HEK293 (cell line): ENCODE data around the gene ZCCHC2.
A peak's percentile ranks its signal among the peaks of the same experiment; 100 is the strongest.

Experiments used
- BCL11B ChIP-seq: fragments of 450-650 bp; formaldehyde crosslinking; IDR thresholded peaks from 2 replicates; pipeline ENCODE4 v1.5.1; 2016; ENCODE audit warnings: low read depth, missing biosample characterization, missing genetic modification characterization
- CTCF ChIP-seq: fragments of 450-650 bp; formaldehyde crosslinking; IDR thresholded peaks from 2 replicates; pipeline ENCODE4 v1.5.1; 2016; ENCODE audit warnings: missing biosample characterization, missing genetic modification characterization
- GLIS1 ChIP-seq: fragments of 450-650 bp; formaldehyde crosslinking; IDR thresholded peaks from 2 replicates; pipeline ENCODE4 v1.5.1; 2016; ENCODE audit warnings: missing biosample characterization, missing genetic modification characterization
- HIC1 ChIP-seq: fragments of 450-650 bp; formaldehyde crosslinking; IDR thresholded peaks from 2 replicates; pipeline ENCODE4 v1.5.1; 2016; ENCODE audit warnings: missing biosample characterization, missing genetic modification characterization
- KLF1 ChIP-seq: fragments of 450-650 bp; formaldehyde crosslinking; IDR thresholded peaks from 2 replicates; pipeline ENCODE4 v1.5.1; 2016; ENCODE audit warnings: missing biosample characterization, missing genetic modification characterization
- KLF8 ChIP-seq: fragments of 450-650 bp; formaldehyde crosslinking; IDR thresholded peaks from 2 replicates; pipeline ENCODE4 v1.5.1; 2016; ENCODE audit warnings: missing biosample characterization, missing genetic modification characterization
- MZF1 ChIP-seq: fragments of 450-650 bp; formaldehyde crosslinking; IDR thresholded peaks from 2 replicates; pipeline ENCODE4 v1.5.1; 2017; ENCODE audit warnings: missing biosample characterization, missing genetic modification characterization, borderline replicate concordance
- SCRT1 ChIP-seq: fragments of 450-650 bp; formaldehyde crosslinking; IDR thresholded peaks from 2 replicates; pipeline ENCODE4 v1.5.1; 2016; ENCODE audit warnings: missing biosample characterization, missing genetic modification characterization, borderline replicate concordance
- SCRT2 ChIP-seq: fragments of 450-650 bp; formaldehyde crosslinking; IDR thresholded peaks from 2 replicates; pipeline ENCODE4 v1.5.1; 2016; ENCODE audit warnings: missing biosample characterization, missing genetic modification characterization
- WT1 ChIP-seq: fragments of 450-650 bp; formaldehyde crosslinking; IDR thresholded peaks from 2 replicates; pipeline ENCODE4 v1.5.1; 2016; ENCODE audit warnings: missing biosample characterization, missing genetic modification characterization
- YY2 ChIP-seq: fragments of 450-650 bp; formaldehyde crosslinking; IDR thresholded peaks from 2 replicates; pipeline ENCODE4 v1.5.1; 2016; ENCODE audit warnings: missing biosample characterization, missing genetic modification characterization
- ZBTB10 ChIP-seq: fragments of 450-650 bp; formaldehyde crosslinking; IDR thresholded peaks from 2 replicates; pipeline ENCODE4 v1.5.1; 2016; ENCODE audit warnings: missing biosample characterization, missing genetic modification characterization
- ZBTB48 ChIP-seq: fragments of 450-650 bp; formaldehyde crosslinking; IDR thresholded peaks from 2 replicates; pipeline ENCODE4 v1.5.1; 2016; ENCODE audit warnings: missing biosample characterization, missing genetic modification characterization
- ZBTB7A ChIP-seq: fragments of 450-650 bp; formaldehyde crosslinking; IDR thresholded peaks from 2 replicates; pipeline ENCODE4 v1.5.1; 2016; ENCODE audit warnings: low read depth, missing biosample characterization, missing genetic modification characterization
- ZNF10 ChIP-seq: fragments of 450-650 bp; formaldehyde crosslinking; IDR thresholded peaks from 2 replicates; pipeline ENCODE4 v1.5.1; 2017; ENCODE audit warnings: missing biosample characterization, missing genetic modification characterization
- ZNF18 ChIP-seq: fragments of 450-650 bp; formaldehyde crosslinking; IDR thresholded peaks from 2 replicates; pipeline ENCODE4 v1.5.1; 2016; ENCODE audit warnings: missing biosample characterization, missing genetic modification characterization
- ZNF19 ChIP-seq: fragments of 450-650 bp; formaldehyde crosslinking; IDR thresholded peaks from 2 replicates; pipeline ENCODE4; 2016; ENCODE audit warnings: missing biosample characterization, missing genetic modification characterization, low read depth
- ZNF24 ChIP-seq: fragments of 450-650 bp; formaldehyde crosslinking; IDR thresholded peaks from 2 replicates; pipeline ENCODE4 v1.5.1; 2016; ENCODE audit warnings: missing biosample characterization, missing genetic modification characterization
- ZNF324 ChIP-seq: fragments of 450-650 bp; formaldehyde crosslinking; IDR thresholded peaks from 2 replicates; pipeline ENCODE4 v1.5.1; 2016; ENCODE audit warnings: missing biosample characterization, missing genetic modification characterization
- ZNF366 ChIP-seq: fragments of 450-650 bp; formaldehyde crosslinking; conservative IDR thresholded peaks from 2 replicates; pipeline ENCODE4 v1.5.1; 2016; ENCODE audit warnings: missing biosample characterization, missing genetic modification characterization
- ZNF37A ChIP-seq: fragments of 450-650 bp; IDR thresholded peaks from 2 replicates; pipeline ENCODE4 v1.5.1; 2018; ENCODE audit warnings: missing biosample characterization, missing genetic modification characterization
- ZNF530 ChIP-seq: fragments of 450-650 bp; formaldehyde crosslinking; IDR thresholded peaks from 2 replicates; pipeline ENCODE4 v1.5.1; 2016; ENCODE audit warnings: low read depth, missing biosample characterization, missing genetic modification characterization
- ZNF548 ChIP-seq: fragments of 450-650 bp; formaldehyde crosslinking; IDR thresholded peaks from 2 replicates; pipeline ENCODE4 v1.5.1; 2016; ENCODE audit warnings: missing biosample characterization, missing genetic modification characterization
- ZNF560 ChIP-seq: fragments of 450-650 bp; formaldehyde crosslinking; IDR thresholded peaks from 2 replicates; pipeline ENCODE4 v1.5.1; 2017; ENCODE audit warnings: missing biosample characterization, missing genetic modification characterization, borderline replicate concordance
- ZNF561 ChIP-seq: fragments of 450-650 bp; IDR thresholded peaks from 2 replicates; pipeline ENCODE4 v1.5.1; 2018; ENCODE audit warnings: missing biosample characterization, missing genetic modification characterization, borderline replicate concordance
- ZNF629 ChIP-seq: fragments of 450-650 bp; formaldehyde crosslinking; IDR thresholded peaks from 2 replicates; pipeline ENCODE4 v1.5.1; 2017; ENCODE audit warnings: missing biosample characterization, missing genetic modification characterization
- ZNF660 ChIP-seq: fragments of 450-650 bp; IDR thresholded peaks from 2 replicates; pipeline ENCODE4 v1.5.1; 2018; ENCODE audit warnings: missing biosample characterization, mild to moderate bottlenecking, missing genetic modification characterization
- ZNF777 ChIP-seq: fragments of 450-650 bp; formaldehyde crosslinking; IDR thresholded peaks from 2 replicates; pipeline ENCODE4 v1.5.1; 2017; ENCODE audit warnings: missing biosample characterization, missing genetic modification characterization, borderline replicate concordance
- ZNF837 ChIP-seq: fragments of 450-650 bp; formaldehyde crosslinking; IDR thresholded peaks from 2 replicates; pipeline ENCODE4 v1.5.1; 2016; ENCODE audit warnings: missing biosample characterization, missing genetic modification characterization
- ZSCAN18 ChIP-seq: fragments of 450-650 bp; formaldehyde crosslinking; IDR thresholded peaks from 2 replicates; pipeline ENCODE4 v1.5.1; 2016; ENCODE audit warnings: missing biosample characterization, missing genetic modification characterization

The ZCCHC2 gene

GRCh38 chr18:62526098-62527025 is 3.5 kb downstream of the ZCCHC2 start (continued):
- TF ChIP-seq ZSCAN18 (no peak), ZBTB48 (tag by site-specific recombination) (peak; percentile 51; the same call in 1 of the 2 replicates), KLF1 (tag by site-specific recombination) (peak; percentile 50), ZNF10 (tag by site-specific recombination) (peak; percentile 15; the same call in 1 of the 2 replicates), YY2 (tag by site-specific recombination) (peak; percentile 54; the same call in 1 of the 2 replicates), ZNF660 (tag by site-specific recombination) (no peak), ZNF19 (no peak), ZNF366 (tag by site-specific recombination) (peak; percentile 87), CTCF (tag by site-specific recombination) (peak; percentile 23; the same call in 1 of the 2 replicates), ZNF324 (tag by site-specific recombination) (peak; percentile 19; the same call in 1 of the 2 replicates), ZNF548 (tag by site-specific recombination) (no peak), HIC1 (tag by site-specific recombination) (peak; percentile 72; the same call in 1 of the 2 replicates), BCL11B (peak; percentile 44; the same call in 1 of the 2 replicates), SCRT2 (peak; percentile 95), ZNF37A (tag by site-specific recombination) (no peak), ZNF561 (peak; percentile 4; the same call in 1 of the 2 replicates), GLIS1 (tag by site-specific recombination) (peak; percentile 63), ZBTB7A (tag by site-specific recombination) (no peak; the same call in 1 of the 2 replicates), MZF1 (tag by site-specific recombination) (no peak), WT1 (tag by site-specific recombination) (peak; percentile 94), ZNF530 (tag by site-specific recombination) (no peak), ZNF837 (tag by site-specific recombination) (no peak), SCRT1 (tag by site-specific recombination) (peak; percentile 97), ZNF629 (peak; percentile 76), ZNF24 (peak; percentile 95), ZNF777 (tag by site-specific recombination) (no peak), ZNF560 (no peak), ZBTB10 (tag by site-specific recombination) (peak; percentile 55), ZNF18 (tag by site-specific recombination) (0 out of 2 replicates have a peak, but pooled peaks have one; percentile 24), KLF8 (peak; percentile 55; the same call in 1 of the 2 replicates)
